Stimulated activated memory B cell treated with anti-CD40 and anti-IgM and Interleukin-4, amounts not matched to agents 10 μg/mL and 1 μg/mL and 100 μg/mL, for 72 hours (primary cell): ENCODE data around the gene CPVL.
A peak's percentile ranks its signal among the peaks of the same experiment; 100 is the strongest.

Experiments used
- ATAC-seq: fragments of 150-1000 bp; cut with Tn5 transposase; 2 replicates; pipeline ENCODE4 v1.10.0; 2021
- H3K27ac Mint-ChIP-seq: one replicate; pipeline ENCODE4 v1.8.0; 2022; ENCODE audit warnings: mild to moderate bottlenecking, mixed read lengths
- H3K27me3 Mint-ChIP-seq: one replicate; pipeline ENCODE4 v1.8.0; 2022; ENCODE audit warnings: mixed read lengths
- H3K36me3 Mint-ChIP-seq: one replicate; pipeline ENCODE4 v1.8.0; 2022; ENCODE audit warnings: mixed read lengths
- H3K4me1 Mint-ChIP-seq: one replicate; pipeline ENCODE4 v1.8.0; 2022; ENCODE audit warnings: mixed read lengths
- H3K4me3 Mint-ChIP-seq: one replicate; pipeline ENCODE4 v1.8.0; 2022; ENCODE audit warnings: mild to moderate bottlenecking, moderate library complexity, mixed read lengths
- H3K9me3 Mint-ChIP-seq: one replicate; pipeline ENCODE4 v1.8.0; 2022; ENCODE audit warnings: mixed read lengths

Gene CPVL

DNA sequence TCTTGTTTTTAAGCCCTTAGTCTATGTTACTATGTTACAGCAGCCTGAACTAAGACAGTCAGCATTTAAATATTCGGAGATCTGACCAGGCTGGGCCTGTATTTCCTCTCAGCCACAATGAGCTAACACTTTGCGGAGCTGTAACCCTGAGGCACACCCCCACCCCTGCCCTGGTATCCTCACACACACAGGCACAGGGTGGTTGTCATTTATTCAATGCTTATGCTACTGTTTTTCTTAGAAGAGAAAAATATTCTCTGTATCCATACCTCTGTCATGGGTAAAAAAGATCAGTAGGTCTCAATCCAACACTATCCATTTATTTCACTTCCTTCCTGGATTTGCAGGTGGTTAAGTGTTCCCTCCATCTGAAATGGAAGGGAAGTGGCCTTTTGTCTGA is 107.9 kb downstream of the CPVL start:
- no peaks in the 10 kb centered on the region for H3K9me3 Mint-ChIP-seq
- H3K36me3 Mint-ChIP-seq, result no peaks in the 10 kb centered on the region
- no peak overlapping the region for H3K4me3 Mint-ChIP-seq
- no peak overlapping the region for H3K27ac Mint-ChIP-seq
- H3K27me3 Mint-ChIP-seq, result peaks cover 10% of the 10 kb centered on the region
- no peak for ATAC-seq
- no peaks in the 10 kb centered on the region for H3K4me1 Mint-ChIP-seq

DNA sequence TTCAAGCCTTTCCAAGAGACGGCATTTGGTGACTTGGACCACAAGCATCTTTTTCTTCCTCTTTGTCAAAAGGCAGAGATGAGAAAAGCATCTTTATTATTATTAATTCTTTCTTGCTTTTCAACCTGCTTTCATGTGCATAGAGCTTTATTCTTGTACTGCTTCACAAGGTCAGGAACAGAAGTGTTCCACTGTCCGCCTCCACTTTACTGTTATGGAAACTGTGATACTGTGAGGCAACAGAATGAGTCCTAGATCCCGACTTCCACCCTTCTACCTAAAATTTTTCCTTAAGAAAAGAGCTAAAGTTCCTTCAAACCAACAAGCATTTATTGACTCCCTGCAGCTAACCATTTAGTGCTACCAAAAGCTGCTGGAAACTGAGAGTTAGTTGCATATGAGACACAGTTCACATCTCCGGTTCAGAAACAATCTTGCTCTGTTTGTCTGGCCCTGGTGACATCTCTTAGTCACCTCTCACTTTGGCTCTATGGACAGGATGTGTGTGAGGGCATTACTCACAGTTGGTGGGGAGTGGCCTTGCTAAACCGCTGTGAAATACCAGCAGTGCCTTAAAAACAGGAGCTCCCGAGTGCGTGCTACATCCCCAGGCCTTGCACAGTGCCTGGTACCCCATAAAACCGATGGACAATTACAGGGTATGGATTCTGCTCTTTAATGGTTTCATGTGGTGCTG is 111.1 kb downstream of the CPVL start:
- H3K27ac Mint-ChIP-seq, result no peak overlapping the region
- no peaks in the 10 kb centered on the region for H3K4me1 Mint-ChIP-seq
- no peak overlapping the region for H3K4me3 Mint-ChIP-seq
- ATAC-seq, result no peak
- no peaks in the 10 kb centered on the region for H3K36me3 Mint-ChIP-seq
- H3K27me3 Mint-ChIP-seq, result no peaks in the 10 kb centered on the region
- no peaks in the 10 kb centered on the region for H3K9me3 Mint-ChIP-seq

DNA sequence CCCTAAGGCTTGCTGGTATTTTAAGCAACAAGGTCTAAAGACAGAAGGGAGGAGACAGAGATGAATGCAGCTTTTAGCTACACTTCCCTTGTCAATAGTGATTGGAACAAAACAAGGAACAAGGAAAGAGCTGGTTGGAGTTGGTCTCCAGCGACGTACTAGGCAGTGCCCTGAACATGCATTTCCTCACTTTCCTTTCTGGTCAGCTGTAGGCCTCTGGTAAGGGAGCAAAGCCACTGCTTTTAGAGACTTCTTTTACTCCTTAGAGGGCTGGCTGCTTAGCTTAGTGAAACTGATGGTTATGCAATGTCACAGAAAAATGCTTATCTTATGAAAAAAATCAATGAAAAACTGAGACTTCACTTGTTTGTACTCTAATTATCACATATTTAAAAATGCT is 112.8 kb downstream of the CPVL start:
- Mint-ChIP-seq H3K4me1 (no peaks in the 10 kb centered on the region), H3K36me3 (no peaks in the 10 kb centered on the region), H3K27ac (no peak overlapping the region), H3K4me3 (no peak overlapping the region), H3K9me3 (peaks cover 4% of the 10 kb centered on the region), H3K27me3 (no peaks in the 10 kb centered on the region)
- no peak for ATAC-seq

DNA sequence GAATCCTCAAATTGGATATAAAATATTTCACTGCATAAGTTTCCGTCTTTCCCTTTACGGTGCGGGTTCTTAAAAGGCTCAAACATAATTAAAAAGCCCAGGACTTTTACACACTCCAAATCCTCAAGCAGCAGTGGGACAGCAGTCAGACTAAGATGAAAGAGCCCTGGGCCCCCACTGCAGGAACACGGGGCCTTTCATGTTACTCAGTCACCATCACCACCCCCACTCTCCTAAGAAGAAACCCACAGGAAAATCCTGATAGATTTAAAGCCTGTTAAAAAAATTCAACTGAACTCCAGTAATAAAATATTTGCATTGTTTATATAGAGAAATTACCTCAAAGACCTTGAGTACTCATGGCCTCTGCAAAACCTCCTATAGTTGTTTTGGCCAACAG is 114.2 kb downstream of the CPVL start:
- Mint-ChIP-seq H3K9me3 (peaks cover 17% of the 10 kb centered on the region), H3K36me3 (no peaks in the 10 kb centered on the region), H3K4me3 (no peak overlapping the region), H3K27ac (no peak overlapping the region), H3K27me3 (no peaks in the 10 kb centered on the region), H3K4me1 (no peaks in the 10 kb centered on the region)
- no peak for ATAC-seq

DNA sequence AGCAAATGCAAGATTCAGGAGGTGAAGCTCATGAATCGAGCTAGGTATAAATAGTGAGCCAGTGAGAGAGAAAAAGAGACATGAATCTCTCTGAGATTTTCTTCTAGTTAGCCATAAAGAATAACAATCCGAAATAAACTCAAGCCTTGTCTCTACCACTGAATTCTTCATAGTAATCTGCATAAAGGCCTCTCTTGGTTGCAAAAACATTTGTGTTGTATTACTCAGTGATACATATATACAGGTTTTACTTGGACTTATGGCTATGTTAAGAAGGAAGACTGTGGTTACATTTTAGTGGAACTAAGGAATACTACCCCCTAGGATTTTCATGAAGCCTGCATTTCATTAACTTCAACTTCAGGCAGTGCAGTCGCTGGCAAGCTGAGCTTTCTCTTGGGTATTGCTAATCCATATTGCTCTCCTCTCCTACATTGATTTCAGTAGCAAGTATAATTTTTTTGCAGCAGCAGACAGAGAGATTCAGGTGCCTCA is 115.5 kb downstream of the CPVL start:
- H3K9me3 Mint-ChIP-seq, result peaks cover 25% of the 10 kb centered on the region
- no peaks in the 10 kb centered on the region for H3K27me3 Mint-ChIP-seq
- no peak overlapping the region for H3K4me3 Mint-ChIP-seq
- H3K36me3 Mint-ChIP-seq, result no peaks in the 10 kb centered on the region
- no peak for ATAC-seq
- no peak overlapping the region for H3K27ac Mint-ChIP-seq
- H3K4me1 Mint-ChIP-seq, result no peaks in the 10 kb centered on the region

DNA sequence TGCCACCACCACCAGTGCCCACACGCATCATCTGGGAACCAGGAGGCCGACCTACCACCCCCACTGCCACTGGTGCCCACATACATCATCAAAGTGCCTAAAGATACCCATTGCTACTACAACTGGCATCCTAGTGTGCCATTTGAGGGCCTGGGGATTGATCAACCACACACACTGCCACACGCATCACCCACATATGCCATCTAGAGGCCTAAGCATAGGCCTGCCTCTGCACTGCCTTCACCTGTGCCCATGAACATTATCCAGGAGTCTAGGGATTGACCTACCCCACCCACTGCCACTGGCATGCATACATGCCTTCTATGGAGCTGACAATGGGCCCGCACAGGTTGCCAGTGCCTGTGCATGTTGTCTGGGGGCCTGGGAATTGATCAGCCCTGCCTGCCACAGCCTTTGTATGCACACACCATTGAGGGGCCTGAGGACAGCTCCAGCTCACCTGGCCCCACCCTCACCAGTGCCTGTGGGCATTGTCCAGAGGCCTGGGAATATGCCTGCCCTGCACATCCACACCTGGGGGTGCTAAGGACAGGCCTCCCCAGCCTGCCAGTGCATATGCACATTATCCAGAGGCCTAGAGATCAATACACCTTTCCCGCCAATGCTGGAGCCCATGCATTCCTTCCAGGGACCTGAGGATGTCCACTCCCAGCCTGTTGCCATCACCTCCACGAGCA is 123.9 kb downstream of the CPVL start:
- Mint-ChIP-seq H3K9me3 (peaks cover 32% of the 10 kb centered on the region), H3K4me3 (no peak overlapping the region), H3K4me1 (no peaks in the 10 kb centered on the region), H3K27ac (no peak overlapping the region), H3K27me3 (peaks cover 36% of the 10 kb centered on the region), H3K36me3 (no peaks in the 10 kb centered on the region)
- ATAC-seq, result no peak

DNA sequence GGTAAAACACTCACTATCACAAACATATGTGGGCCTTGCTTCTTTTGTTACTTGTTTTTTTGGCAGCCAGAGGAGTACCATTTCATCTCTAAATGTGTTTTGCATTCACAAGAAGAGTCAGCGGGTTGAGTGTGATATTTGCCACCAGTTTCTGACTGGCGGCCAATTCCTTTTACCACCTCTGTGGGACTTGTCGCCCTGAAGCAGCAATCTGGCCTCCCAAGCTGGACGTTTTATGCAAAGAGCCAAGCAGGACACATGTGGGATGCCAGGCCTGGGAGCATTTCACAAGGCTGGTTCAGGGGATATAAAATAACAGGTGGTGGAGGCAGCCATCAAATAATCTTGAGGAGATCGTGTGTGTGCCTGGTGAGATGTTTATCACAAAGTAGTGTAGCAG is 126.4 kb downstream of the CPVL start:
- peaks cover 36% of the 10 kb centered on the region for H3K27me3 Mint-ChIP-seq
- no peak overlapping the region for H3K4me3 Mint-ChIP-seq
- peaks cover 20% of the 10 kb centered on the region for H3K9me3 Mint-ChIP-seq
- ATAC-seq, result no peak
- no peaks in the 10 kb centered on the region for H3K36me3 Mint-ChIP-seq
- no peak overlapping the region for H3K27ac Mint-ChIP-seq
- H3K4me1 Mint-ChIP-seq, result no peaks in the 10 kb centered on the region

DNA sequence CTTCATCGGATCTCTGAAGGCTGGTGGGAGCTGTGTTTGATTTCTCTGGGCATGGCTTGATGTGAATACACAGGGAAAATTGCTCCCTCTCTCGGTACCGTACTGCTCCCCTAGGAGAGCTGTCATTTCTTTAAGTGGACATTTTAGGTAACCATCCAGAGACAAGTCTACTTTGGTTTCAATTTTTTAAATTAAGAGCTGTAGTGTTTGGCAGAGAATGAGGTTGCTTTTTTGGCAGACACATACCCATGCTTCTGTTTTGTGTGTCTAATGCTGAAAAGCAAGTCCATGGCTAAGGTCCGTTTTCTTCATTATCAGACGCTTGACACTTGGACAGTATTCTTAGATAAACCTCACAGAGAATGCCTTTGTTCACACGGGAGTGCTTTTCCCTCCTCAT is 127.0 kb downstream of the CPVL start:
- H3K27ac Mint-ChIP-seq, result no peak overlapping the region
- peaks cover 36% of the 10 kb centered on the region for H3K27me3 Mint-ChIP-seq
- no peak overlapping the region for H3K4me3 Mint-ChIP-seq
- no peaks in the 10 kb centered on the region for H3K36me3 Mint-ChIP-seq
- H3K9me3 Mint-ChIP-seq, result peaks cover 15% of the 10 kb centered on the region
- ATAC-seq, result no peak
- no peaks in the 10 kb centered on the region for H3K4me1 Mint-ChIP-seq

DNA sequence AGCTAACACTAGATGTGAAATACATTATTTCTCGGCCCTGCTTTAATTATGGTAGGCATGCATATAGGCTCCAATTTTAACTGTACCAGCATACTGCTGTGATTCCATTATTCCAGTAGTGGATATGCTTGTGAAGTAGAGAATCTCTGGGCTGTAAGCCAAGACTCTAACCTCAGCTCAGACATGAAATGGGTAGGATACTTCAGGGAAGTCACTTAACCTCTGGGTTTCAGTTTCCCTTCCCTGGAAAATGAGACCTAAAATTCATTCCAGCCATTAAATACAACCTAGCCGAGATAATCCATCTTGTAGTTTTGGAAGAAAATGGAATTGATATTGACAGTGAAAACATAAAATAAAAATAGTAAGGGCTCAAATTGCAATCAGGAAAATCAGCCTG is 128.6 kb downstream of the CPVL start:
- no peak overlapping the region for H3K4me3 Mint-ChIP-seq
- H3K27me3 Mint-ChIP-seq, result peaks cover 23% of the 10 kb centered on the region
- H3K27ac Mint-ChIP-seq, result no peak overlapping the region
- no peak for ATAC-seq
- no peaks in the 10 kb centered on the region for H3K4me1 Mint-ChIP-seq
- peaks cover 4% of the 10 kb centered on the region for H3K9me3 Mint-ChIP-seq
- H3K36me3 Mint-ChIP-seq, result no peaks in the 10 kb centered on the region

DNA sequence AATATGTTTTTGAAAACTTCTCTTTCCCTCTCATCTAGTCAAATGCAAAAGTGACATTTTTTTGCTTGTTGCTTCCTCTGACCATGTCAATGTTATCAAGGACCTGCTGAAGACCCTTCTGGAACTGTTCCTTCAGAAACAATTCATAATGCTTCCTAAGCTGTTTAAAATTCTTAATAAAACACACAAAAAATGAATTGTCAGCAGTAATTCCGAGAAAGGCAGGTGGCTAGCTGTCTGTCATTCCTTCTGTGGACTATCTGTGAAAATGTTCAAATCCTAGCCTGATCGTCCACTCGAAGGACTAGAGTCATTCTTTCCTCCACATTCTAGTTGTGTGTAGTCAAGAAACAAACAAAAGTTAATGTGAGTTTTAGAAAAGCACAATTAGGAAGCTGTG is 131.6 kb downstream of the CPVL start:
- no peak overlapping the region for H3K4me3 Mint-ChIP-seq
- ATAC-seq, result no peak
- H3K4me1 Mint-ChIP-seq, result no peaks in the 10 kb centered on the region
- H3K27me3 Mint-ChIP-seq, result peaks cover 3% of the 10 kb centered on the region
- no peaks in the 10 kb centered on the region for H3K36me3 Mint-ChIP-seq
- H3K9me3 Mint-ChIP-seq, result no peaks in the 10 kb centered on the region
- H3K27ac Mint-ChIP-seq, result no peak overlapping the region

DNA sequence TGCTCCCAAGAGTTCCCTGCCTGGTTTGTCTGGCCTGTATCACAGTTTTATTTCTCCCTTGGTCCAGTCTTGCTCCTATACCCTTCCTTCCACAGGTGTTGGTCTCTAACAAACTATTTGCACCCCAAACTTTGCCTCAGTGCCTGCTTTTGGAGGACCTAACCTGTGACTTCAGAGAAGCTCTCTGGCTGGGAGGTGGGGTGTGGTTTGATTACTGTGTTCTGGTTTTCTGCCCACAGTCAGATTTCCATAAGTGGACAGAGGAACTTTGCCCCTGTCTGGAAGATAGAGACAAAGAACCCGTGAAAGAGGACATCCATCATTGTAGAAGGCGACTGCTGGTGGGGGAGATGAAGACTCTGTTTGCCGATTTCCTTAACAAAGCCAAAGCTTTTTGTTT is 132.4 kb downstream of the CPVL start:
- H3K27ac Mint-ChIP-seq, result no peak overlapping the region
- no peaks in the 10 kb centered on the region for H3K9me3 Mint-ChIP-seq
- no peak overlapping the region for H3K4me3 Mint-ChIP-seq
- no peaks in the 10 kb centered on the region for H3K27me3 Mint-ChIP-seq
- H3K36me3 Mint-ChIP-seq, result no peaks in the 10 kb centered on the region
- ATAC-seq, result no peak
- no peaks in the 10 kb centered on the region for H3K4me1 Mint-ChIP-seq

DNA sequence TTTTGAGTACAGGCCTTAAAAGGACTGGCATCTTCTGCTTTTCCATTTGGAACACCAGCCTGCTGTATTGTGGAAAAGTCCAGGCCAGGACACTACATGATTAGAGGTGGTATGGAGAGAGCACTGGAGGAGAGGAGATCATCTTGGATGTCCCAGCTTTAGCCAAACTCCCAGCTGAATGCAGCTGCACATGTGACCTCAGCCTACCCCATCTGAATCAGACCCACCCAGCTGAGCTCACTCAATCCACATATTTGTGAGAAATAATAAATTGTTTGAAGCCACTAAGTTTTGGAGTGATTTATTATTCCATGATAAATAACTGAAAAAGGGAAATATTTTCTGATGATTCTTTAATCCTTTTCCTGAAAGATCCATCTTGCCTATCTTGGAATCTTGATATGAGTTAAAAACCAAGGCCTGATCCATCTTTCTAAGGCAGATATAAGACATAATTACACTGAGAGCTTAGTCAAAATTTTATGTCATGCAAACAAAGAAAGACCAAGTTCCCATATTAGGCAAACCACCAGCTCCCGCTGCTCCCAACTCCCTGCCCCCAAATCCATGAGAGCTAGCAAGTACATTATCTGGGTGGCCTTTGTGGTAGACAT is 133.1 kb downstream of the CPVL start:
- Mint-ChIP-seq H3K27me3 (peaks cover 2% of the 10 kb centered on the region), H3K36me3 (no peaks in the 10 kb centered on the region), H3K9me3 (no peaks in the 10 kb centered on the region), H3K4me1 (no peaks in the 10 kb centered on the region), H3K27ac (no peak overlapping the region), H3K4me3 (no peak overlapping the region)
- ATAC-seq, result peak; percentile 44

DNA sequence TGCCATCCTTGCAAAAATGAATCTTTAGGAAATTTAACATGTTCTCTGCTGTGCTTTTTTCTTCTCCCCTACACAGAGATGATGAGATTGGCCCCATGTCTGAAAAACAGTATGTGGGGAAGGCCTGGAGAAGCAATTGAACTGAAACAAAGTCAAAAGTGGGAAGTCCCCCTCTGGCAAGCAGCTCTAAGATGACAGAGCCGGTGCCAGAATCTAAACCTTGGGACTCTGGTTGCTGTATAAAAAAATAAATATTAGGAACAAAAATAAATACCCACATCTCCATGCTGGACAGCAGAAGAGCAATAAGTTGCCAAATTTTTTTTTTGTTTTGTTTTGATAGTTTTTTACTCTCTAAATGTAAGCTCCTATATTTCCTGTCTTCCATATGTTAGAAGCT is 136.4 kb downstream of the CPVL start:
- Mint-ChIP-seq H3K27ac (no peak overlapping the region), H3K4me1 (no peaks in the 10 kb centered on the region), H3K36me3 (no peaks in the 10 kb centered on the region), H3K27me3 (peaks cover 9% of the 10 kb centered on the region), H3K4me3 (no peak overlapping the region), H3K9me3 (no peaks in the 10 kb centered on the region)
- ATAC-seq, result no peak

DNA sequence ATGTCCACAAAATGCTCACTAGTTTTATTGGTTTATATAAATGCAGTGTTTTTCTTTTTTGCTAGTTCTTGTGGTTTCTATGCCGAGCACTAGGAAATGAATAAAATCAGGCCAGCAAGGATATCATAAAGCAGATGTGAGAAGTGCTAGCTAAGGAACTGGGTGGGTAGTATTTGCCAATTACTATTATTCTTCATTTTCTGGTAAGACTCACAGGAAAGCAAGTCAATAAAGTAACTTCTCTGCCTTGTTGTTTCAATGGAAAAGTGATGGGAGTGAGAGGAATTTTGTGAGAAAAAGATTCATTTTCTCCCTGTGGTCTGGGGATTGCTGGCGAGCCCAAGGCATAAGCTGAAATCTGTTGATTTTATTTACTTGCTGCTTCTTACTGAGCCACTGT is 137.7 kb downstream of the CPVL start:
- Mint-ChIP-seq H3K36me3 (no peaks in the 10 kb centered on the region), H3K27ac (no peak overlapping the region), H3K4me1 (no peaks in the 10 kb centered on the region), H3K4me3 (no peak overlapping the region), H3K27me3 (peaks cover 9% of the 10 kb centered on the region), H3K9me3 (no peaks in the 10 kb centered on the region)
- no peak for ATAC-seq

DNA sequence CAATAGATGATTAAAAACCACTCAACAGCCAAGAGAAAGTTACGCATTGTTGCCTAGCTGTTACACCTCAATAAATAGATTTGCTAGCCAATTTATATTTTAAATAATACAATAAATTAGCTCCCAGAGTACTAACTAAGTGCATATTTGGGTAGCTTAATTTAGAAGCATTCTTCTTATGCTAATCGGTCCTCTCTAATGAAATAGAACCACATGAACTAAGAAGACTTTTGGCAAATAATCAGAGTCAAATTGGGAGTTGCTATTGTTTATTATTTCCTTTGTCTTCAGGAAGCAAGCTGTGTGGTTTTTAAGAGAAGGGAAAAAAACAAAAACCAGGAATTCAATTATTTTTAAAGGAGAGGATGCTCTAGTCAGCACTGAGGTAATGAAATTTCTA is 139.2 kb downstream of the CPVL start:
- no peak overlapping the region for H3K4me3 Mint-ChIP-seq
- no peak for ATAC-seq
- H3K27ac Mint-ChIP-seq, result no peak overlapping the region
- H3K9me3 Mint-ChIP-seq, result no peaks in the 10 kb centered on the region
- H3K36me3 Mint-ChIP-seq, result no peaks in the 10 kb centered on the region
- peaks cover 9% of the 10 kb centered on the region for H3K27me3 Mint-ChIP-seq
- no peaks in the 10 kb centered on the region for H3K4me1 Mint-ChIP-seq

DNA sequence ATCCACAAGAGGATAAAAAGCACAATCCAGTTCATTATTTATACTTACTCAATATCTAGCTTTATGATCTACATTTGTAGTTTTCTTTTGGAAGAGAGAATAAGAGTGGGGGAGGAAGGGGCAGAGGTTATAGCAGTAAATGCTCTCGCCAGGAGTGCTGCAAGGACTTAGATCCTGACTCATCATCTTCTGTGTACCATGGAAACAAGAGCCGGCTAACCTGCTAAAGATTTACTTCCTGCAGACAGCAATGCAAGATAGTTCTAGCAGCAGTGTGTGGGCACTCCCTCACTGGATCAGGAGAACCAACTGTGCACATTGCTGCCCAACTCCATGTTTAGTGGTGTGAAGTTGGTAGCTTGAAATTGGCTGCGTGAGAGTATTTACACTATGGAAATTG is 140.5 kb downstream of the CPVL start:
- Mint-ChIP-seq H3K4me1 (no peaks in the 10 kb centered on the region), H3K36me3 (no peaks in the 10 kb centered on the region)

More for the DNA sequence above, 140.5 kb downstream of the CPVL start:
- no peak for ATAC-seq
- H3K27ac Mint-ChIP-seq, result no peak overlapping the region
- no peak overlapping the region for H3K4me3 Mint-ChIP-seq
- no peaks in the 10 kb centered on the region for H3K9me3 Mint-ChIP-seq
- peaks cover 9% of the 10 kb centered on the region for H3K27me3 Mint-ChIP-seq
